Measurements from ENCODE around the gene TRIM47. TPM values are rescaled to one million over a fixed set of nuclear protein-coding genes. Genes with fewer than 3 reads are reported as not detected.
A peak's percentile ranks its signal among the peaks of the same experiment; 100 is the strongest.

The TRIM47 gene, protein sequence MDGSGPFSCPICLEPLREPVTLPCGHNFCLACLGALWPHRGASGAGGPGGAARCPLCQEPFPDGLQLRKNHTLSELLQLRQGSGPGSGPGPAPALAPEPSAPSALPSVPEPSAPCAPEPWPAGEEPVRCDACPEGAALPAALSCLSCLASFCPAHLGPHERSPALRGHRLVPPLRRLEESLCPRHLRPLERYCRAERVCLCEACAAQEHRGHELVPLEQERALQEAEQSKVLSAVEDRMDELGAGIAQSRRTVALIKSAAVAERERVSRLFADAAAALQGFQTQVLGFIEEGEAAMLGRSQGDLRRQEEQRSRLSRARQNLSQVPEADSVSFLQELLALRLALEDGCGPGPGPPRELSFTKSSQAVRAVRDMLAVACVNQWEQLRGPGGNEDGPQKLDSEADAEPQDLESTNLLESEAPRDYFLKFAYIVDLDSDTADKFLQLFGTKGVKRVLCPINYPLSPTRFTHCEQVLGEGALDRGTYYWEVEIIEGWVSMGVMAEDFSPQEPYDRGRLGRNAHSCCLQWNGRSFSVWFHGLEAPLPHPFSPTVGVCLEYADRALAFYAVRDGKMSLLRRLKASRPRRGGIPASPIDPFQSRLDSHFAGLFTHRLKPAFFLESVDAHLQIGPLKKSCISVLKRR
- total RNA-seq (2021) (46.1 and 48.3 TPM in 2 replicates), Bru-seq, nascent RNA (percentile 54 among the genes with signal in this experiment), BruChase-seq, experiment 1, labeled RNA remaining after a 2-hour chase (percentile 77 among the genes with signal in this experiment), BruChase-seq, experiment 2, labeled RNA remaining after a 6-hour chase (percentile 81 among the genes with signal in this experiment)
- long read RNA-seq, transcript TRIM47-204 (6 exons, 1,907 nt), result minor isoform, 6 of 99 reads
- long read RNA-seq, transcript TRIM47-201 (6 exons, 2,266 nt), result major isoform, 77 of 99 reads
- long read RNA-seq, partial matches to known transcripts, result 7 of 99 reads
- long read RNA-seq, other reads (novel, unspliced or antisense), result 9 of 99 reads

DNA sequence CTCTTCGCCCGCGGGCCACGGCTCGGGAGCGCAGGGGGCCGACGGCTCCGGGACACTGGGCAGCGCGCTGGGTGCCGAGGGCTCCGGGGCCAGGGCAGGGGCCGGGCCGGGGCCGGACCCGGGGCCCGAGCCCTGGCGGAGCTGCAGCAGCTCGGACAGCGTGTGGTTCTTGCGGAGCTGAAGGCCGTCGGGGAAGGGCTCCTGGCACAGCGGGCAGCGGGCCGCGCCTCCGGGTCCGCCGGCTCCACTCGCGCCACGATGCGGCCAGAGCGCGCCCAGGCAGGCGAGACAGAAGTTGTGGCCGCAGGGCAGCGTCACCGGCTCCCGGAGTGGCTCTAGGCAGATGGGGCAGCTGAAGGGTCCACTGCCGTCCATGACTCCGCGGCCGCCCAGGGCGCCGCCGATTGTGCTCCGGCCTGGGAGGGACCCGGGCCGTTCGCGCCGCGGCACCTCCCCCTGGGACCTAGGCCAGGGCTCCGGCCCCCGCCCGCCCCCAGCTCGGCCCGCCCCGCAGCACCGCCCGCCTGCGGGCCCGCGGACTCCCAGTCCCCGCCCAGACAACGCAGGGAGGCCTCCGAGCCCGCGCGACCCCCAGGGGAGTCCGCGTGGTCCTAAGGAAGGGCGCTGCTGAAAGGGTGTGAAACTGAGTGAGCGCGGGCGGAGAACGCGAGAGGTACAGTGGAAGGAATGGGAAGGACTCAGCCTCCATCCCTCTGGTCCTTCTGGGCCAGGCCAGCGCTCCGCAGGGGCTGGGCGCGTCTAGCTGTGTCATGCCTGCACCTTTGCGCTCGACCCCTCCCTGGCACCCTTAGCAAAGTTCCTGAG lies at the start of gene TRIM47:
TSS of gene TRIM47 (minus strand) at position 408 of the 825 bp plus-strand sequence. CDS start at position 375, 33 bp downstream.
- Histone ChIP-seq H4K20me1 (ENCODE audit: insufficient read depth) (no peaks in the 10 kb centered on the region), H3K4me1 (replicated peaks; ENCODE audit: insufficient read depth) (peaks cover 29% of the 10 kb centered on the region), H3K9me2 (ENCODE audit: insufficient read depth) (no peaks in the 10 kb centered on the region), H3K36me3 (ENCODE audit: low read depth) (no peaks in the 10 kb centered on the region), H3K79me2 (ENCODE audit: low read depth) (0 out of 2 replicates have a peak, but pooled peaks cover 3% of the 10 kb centered on the region), H3K27ac (peak within 1 kb of the TSS; percentile 87), H3K4me2 (peak within 1 kb of the TSS; percentile 85), H3K4me3 (peak within 1 kb of the TSS; percentile 96), H2AFZ (peak within 1 kb of the TSS; percentile 91), H3F3A (ENCODE audit: insufficient read depth, low read depth) (peaks cover 44% of the 10 kb centered on the region), H3K27me3 (ENCODE audit: insufficient read depth, low read depth) (no peaks in the 10 kb centered on the region), H3K9me3 (ENCODE audit: insufficient read depth, low read depth) (no peaks in the 10 kb centered on the region)
- no TSS peak for BruUV-seq (replicated peaks)
- DNase-seq, result peak; percentile 58 to 74
- TF ChIP-seq EZH2 (IDR thresholded peaks at IDR 0.05; ENCODE audit: low read depth) (no peak), CTCF (conservative IDR thresholded peaks at IDR 0.05) (no peak)
- intact Hi-C loops (cut with micrococcal nuclease; ENCODE audit: unreplicated experiment), result loop anchor here (1.0 kb wide), 1 partner anchor 33 kb away; no protein-coding TSS in a partner anchor
- ChIA-PET POLR2A (ENCODE audit: unreplicated experiment) (interaction anchor here (0.5 to 1.4 kb wide), 9 partner anchors 11 to 193 kb away, joined by 3 to 8 read pairs (median 4); no protein-coding TSS in a partner anchor), CTCF (interaction anchor here (0.6 to 1.4 kb wide), 8 partner anchors 18 to 396 kb away, joined by 3 to 7 read pairs (median 4); partner anchors contain the start of gene TRIM65)

- H3K79me2 ChIP-seq (ENCODE audit: low read depth), result no peaks in the 10 kb centered on the region
- H3K4me2 ChIP-seq, result no peak overlapping the region
- intact Hi-C loops (cut with micrococcal nuclease; ENCODE audit: unreplicated experiment), result no loop called here
- no peak overlapping the region for H3K27ac ChIP-seq
- H4K20me1 ChIP-seq (ENCODE audit: insufficient read depth), result no peaks in the 10 kb centered on the region
- H2AFZ ChIP-seq, result no peak overlapping the region
- no peak; the same call in 1 of the 2 replicates for TF ChIP-seq CTCF (conservative IDR thresholded peaks at IDR 0.05)
- no peak for TF ChIP-seq EZH2 (IDR thresholded peaks at IDR 0.05; ENCODE audit: low read depth)
- H3K27me3 ChIP-seq (ENCODE audit: insufficient read depth, low read depth), result no peaks in the 10 kb centered on the region
- H3K9me2 ChIP-seq (ENCODE audit: insufficient read depth), result no peaks in the 10 kb centered on the region
- H3K4me1 ChIP-seq (replicated peaks; ENCODE audit: insufficient read depth), result no peaks in the 10 kb centered on the region
- no peak for DNase-seq
- H3F3A ChIP-seq (ENCODE audit: insufficient read depth, low read depth), result no peaks in the 10 kb centered on the region
- BruUV-seq (replicated peaks), result no TSS peak
- no peaks in the 10 kb centered on the region for H3K9me3 ChIP-seq (ENCODE audit: insufficient read depth, low read depth)
- ChIA-PET CTCF (interaction anchor here (0.5 kb wide), 1 partner anchor 22 kb away, joined by 4 read pairs; no protein-coding TSS in a partner anchor), POLR2A (ENCODE audit: unreplicated experiment) (no interaction called here)
- no peak overlapping the region for H3K4me3 ChIP-seq
- H3K36me3 ChIP-seq (ENCODE audit: low read depth), result no peaks in the 10 kb centered on the region
Observed at GRCh38 chr17:75927286-75927922, 49.0 kb upstream of the TRIM47 start.
